ENCODE measurements around the gene FAM20A.

The FAM20A gene

GRCh38 chr17:68596411-68596945 lies 4.7 kb downstream of the FAM20A start:
- Histone ChIP-seq H3K27me3 (ENCODE audit: low read depth, low read length) (peaks cover 17% of the 10 kb centered on the region), H2AFZ (ENCODE audit: low read depth, low read length) (no peak overlapping the region), H3K4me1 (ENCODE audit: low read length) (peaks cover under 1% of the 10 kb centered on the region; the same call in 1 of the 2 replicates), H3K4me3 (ENCODE audit: low read length) (no peak overlapping the region), H3K36me3 (replicated peaks; ENCODE audit: low read depth, low read length) (no peaks in the 10 kb centered on the region), H4K20me1 (ENCODE audit: insufficient read depth, low read length) (no peaks in the 10 kb centered on the region), H3K79me2 (ENCODE audit: low read length) (no peaks in the 10 kb centered on the region), H3K27ac (ENCODE audit: low read length) (no peak overlapping the region), H3K9ac (ENCODE audit: low read length) (no peak overlapping the region), H3K4me2 (ENCODE audit: low read length) (no peak overlapping the region), H3K9me3 (ENCODE audit: insufficient read depth, low read length) (no peaks in the 10 kb centered on the region)
- TF ChIP-seq EZH2phosphoT487 (IDR thresholded peaks at IDR 0.05; ENCODE audit: low read depth) (no peak), CTCF (IDR thresholded peaks at IDR 0.05; ENCODE audit: low read depth, low read length) (no peak)

- H3K4me3 ChIP-seq (ENCODE audit: low read length): no peak overlapping the region
- TF ChIP-seq CTCF (IDR thresholded peaks at IDR 0.05; ENCODE audit: low read depth, low read length): no peak
- TF ChIP-seq EZH2phosphoT487 (IDR thresholded peaks at IDR 0.05; ENCODE audit: low read depth): no peak
- no peak overlapping the region for H3K9ac ChIP-seq (ENCODE audit: low read length)
These were observed 5.2 kb downstream of the FAM20A start for GRCh38 chr17:68595986-68596385.

GRCh38 chr17:68595496-68595895 lies 5.7 kb downstream of the FAM20A start:
- Histone ChIP-seq H3K9me3 (ENCODE audit: insufficient read depth, low read length) (no peaks in the 10 kb centered on the region), H3K79me2 (ENCODE audit: low read length) (no peaks in the 10 kb centered on the region), H3K27me3 (ENCODE audit: low read depth, low read length) (peaks cover 17% of the 10 kb centered on the region), H3K27ac (ENCODE audit: low read length) (no peak overlapping the region), H3K36me3 (replicated peaks; ENCODE audit: low read depth, low read length) (no peaks in the 10 kb centered on the region), H3K9ac (ENCODE audit: low read length) (no peak overlapping the region), H3K4me1 (ENCODE audit: low read length) (no peaks in the 10 kb centered on the region), H3K4me2 (ENCODE audit: low read length) (no peak overlapping the region), H2AFZ (ENCODE audit: low read depth, low read length) (no peak overlapping the region), H4K20me1 (ENCODE audit: insufficient read depth, low read length) (no peaks in the 10 kb centered on the region), H3K4me3 (ENCODE audit: low read length) (no peak overlapping the region)
- TF ChIP-seq CTCF (IDR thresholded peaks at IDR 0.05; ENCODE audit: low read depth, low read length): no peak
- TF ChIP-seq EZH2phosphoT487 (IDR thresholded peaks at IDR 0.05; ENCODE audit: low read depth): no peak

More at GRCh38 chr17:68595986-68596385, 5.2 kb downstream of the FAM20A start:
- Histone ChIP-seq H4K20me1 (ENCODE audit: insufficient read depth, low read length) (no peaks in the 10 kb centered on the region), H3K9me3 (ENCODE audit: insufficient read depth, low read length) (no peaks in the 10 kb centered on the region), H3K4me1 (ENCODE audit: low read length) (no peaks in the 10 kb centered on the region), H3K79me2 (ENCODE audit: low read length) (no peaks in the 10 kb centered on the region), H2AFZ (ENCODE audit: low read depth, low read length) (no peak overlapping the region), H3K27ac (ENCODE audit: low read length) (no peak overlapping the region), H3K4me2 (ENCODE audit: low read length) (no peak overlapping the region), H3K36me3 (replicated peaks; ENCODE audit: low read depth, low read length) (no peaks in the 10 kb centered on the region), H3K27me3 (ENCODE audit: low read depth, low read length) (peaks cover 17% of the 10 kb centered on the region)

DNA sequence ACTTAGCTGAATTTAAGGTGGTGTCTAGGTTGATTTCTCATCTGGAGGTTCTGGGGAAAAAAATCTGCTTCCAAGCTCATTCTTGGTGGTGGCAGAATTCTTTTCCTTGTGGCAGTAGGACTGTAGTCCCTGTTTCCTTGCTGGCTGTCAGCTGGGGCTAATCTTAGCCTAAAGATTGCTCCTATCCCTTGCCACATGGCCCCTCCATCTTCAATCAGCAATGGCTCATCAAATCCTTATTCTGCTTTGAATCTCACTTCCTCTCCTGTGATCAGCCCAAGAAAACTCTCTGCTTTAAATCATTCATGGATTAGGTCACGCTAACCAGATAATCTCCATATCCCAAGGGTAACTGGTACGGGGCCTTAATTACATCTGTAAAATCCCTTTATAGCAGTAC lies 6.6 kb downstream of the FAM20A start:
- no peaks in the 10 kb centered on the region for H3K36me3 ChIP-seq (replicated peaks; ENCODE audit: low read depth, low read length)
- no peak overlapping the region for H3K4me2 ChIP-seq (ENCODE audit: low read length)
- no peaks in the 10 kb centered on the region for H3K9me3 ChIP-seq (ENCODE audit: insufficient read depth, low read length)
- H4K20me1 ChIP-seq (ENCODE audit: insufficient read depth, low read length): no peaks in the 10 kb centered on the region
- H3K27me3 ChIP-seq (ENCODE audit: low read depth, low read length): peaks cover 17% of the 10 kb centered on the region
- H3K79me2 ChIP-seq (ENCODE audit: low read length): no peaks in the 10 kb centered on the region
- H3K9ac ChIP-seq (ENCODE audit: low read length): no peak overlapping the region
- TF ChIP-seq EZH2phosphoT487 (IDR thresholded peaks at IDR 0.05; ENCODE audit: low read depth) (no peak), CTCF (IDR thresholded peaks at IDR 0.05; ENCODE audit: low read depth, low read length) (no peak)
- no peaks in the 10 kb centered on the region for H3K4me1 ChIP-seq (ENCODE audit: low read length)
- H2AFZ ChIP-seq (ENCODE audit: low read depth, low read length): no peak overlapping the region
- H3K4me3 ChIP-seq (ENCODE audit: low read length): no peak overlapping the region
- no peak overlapping the region for H3K27ac ChIP-seq (ENCODE audit: low read length)

Measured in OCI-LY3 (cell line).